ENCODE data around the gene THSD7A. TPM values are rescaled to one million over a fixed set of nuclear protein-coding genes. Genes with fewer than 3 reads are reported as not detected.

Gene THSD7A
- total RNA-seq, 2 donors from 2014 or later: 1.6 to 6.1 TPM

- no peaks in the 10 kb centered on the region for H3K4me1 ChIP-seq (ENCODE audit: control insufficient read depth in 1 of 2, low read depth in 2 of 2)
- no peaks in the 10 kb centered on the region for H3K9me3 ChIP-seq
- no peak overlapping the region for H3K27ac ChIP-seq
- ATAC-seq (ENCODE audit: insufficient number of reproducible peaks, low FRiP score, low read depth) (no peak), DNase-seq (ENCODE audit: low spot score) (no peak)
- no peaks in the 10 kb centered on the region for H3K36me3 ChIP-seq
- TF ChIP-seq, protein P1, sequence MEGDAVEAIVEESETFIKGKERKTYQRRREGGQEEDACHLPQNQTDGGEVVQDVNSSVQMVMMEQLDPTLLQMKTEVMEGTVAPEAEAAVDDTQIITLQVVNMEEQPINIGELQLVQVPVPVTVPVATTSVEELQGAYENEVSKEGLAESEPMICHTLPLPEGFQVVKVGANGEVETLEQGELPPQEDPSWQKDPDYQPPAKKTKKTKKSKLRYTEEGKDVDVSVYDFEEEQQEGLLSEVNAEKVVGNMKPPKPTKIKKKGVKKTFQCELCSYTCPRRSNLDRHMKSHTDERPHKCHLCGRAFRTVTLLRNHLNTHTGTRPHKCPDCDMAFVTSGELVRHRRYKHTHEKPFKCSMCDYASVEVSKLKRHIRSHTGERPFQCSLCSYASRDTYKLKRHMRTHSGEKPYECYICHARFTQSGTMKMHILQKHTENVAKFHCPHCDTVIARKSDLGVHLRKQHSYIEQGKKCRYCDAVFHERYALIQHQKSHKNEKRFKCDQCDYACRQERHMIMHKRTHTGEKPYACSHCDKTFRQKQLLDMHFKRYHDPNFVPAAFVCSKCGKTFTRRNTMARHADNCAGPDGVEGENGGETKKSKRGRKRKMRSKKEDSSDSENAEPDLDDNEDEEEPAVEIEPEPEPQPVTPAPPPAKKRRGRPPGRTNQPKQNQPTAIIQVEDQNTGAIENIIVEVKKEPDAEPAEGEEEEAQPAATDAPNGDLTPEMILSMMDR (IDR thresholded peaks at IDR 0.05): no peak
- H3K27me3 ChIP-seq (replicated peaks; ENCODE audit: insufficient read depth): no peaks in the 10 kb centered on the region
- H3K4me3 ChIP-seq: no peak overlapping the region
Measured at GRCh38 chr7:11485636-11486035, 346.4 kb downstream of the THSD7A start.

- Histone ChIP-seq H3K9me3 (no peaks in the 10 kb centered on the region), H3K27ac (no peak overlapping the region), H3K4me1 (ENCODE audit: control insufficient read depth in 1 of 2, low read depth in 2 of 2) (no peaks in the 10 kb centered on the region), H3K36me3 (no peaks in the 10 kb centered on the region), H3K27me3 (replicated peaks; ENCODE audit: insufficient read depth) (no peaks in the 10 kb centered on the region), H3K4me3 (no peak overlapping the region)
- DNase-seq (ENCODE audit: low spot score): no peak
- TF ChIP-seq, protein P1 (IDR thresholded peaks at IDR 0.05): no peak
- no peak for ATAC-seq (ENCODE audit: insufficient number of reproducible peaks, low FRiP score, low read depth)
Measured at GRCh38 chr7:11480143-11480542, 351.9 kb downstream of the THSD7A start.

DNA sequence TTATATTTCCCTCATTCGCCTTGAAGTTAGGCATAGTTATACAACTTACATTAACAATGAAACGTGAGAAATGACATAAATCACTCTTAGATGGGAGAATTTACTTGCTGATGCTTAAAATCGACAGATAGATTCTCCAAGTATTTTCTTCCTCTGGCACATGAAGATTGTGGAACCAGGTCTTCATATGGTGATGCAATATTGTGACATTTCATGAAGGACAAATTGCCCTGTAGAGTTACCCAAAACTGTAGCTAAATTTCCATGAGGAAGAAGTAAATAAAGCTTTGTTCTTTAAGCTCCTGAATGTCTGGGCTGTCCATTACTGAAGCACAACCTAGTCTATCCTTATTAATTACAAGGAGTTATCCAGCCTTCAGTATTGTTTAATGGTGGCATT lies 353.1 kb downstream of the THSD7A start:
- Histone ChIP-seq H3K9me3 (no peaks in the 10 kb centered on the region), H3K4me1 (ENCODE audit: control insufficient read depth in 1 of 2, low read depth in 2 of 2) (no peaks in the 10 kb centered on the region), H3K4me3 (no peak overlapping the region), H3K36me3 (no peaks in the 10 kb centered on the region), H3K27me3 (replicated peaks; ENCODE audit: insufficient read depth) (no peaks in the 10 kb centered on the region), H3K27ac (no peak overlapping the region)
- DNase-seq (ENCODE audit: low spot score) (no peak), ATAC-seq (ENCODE audit: insufficient number of reproducible peaks, low FRiP score, low read depth) (no peak)
- TF ChIP-seq, protein P1 (IDR thresholded peaks at IDR 0.05): no peak

GRCh38 chr7:11478426-11478825 lies 353.6 kb downstream of the THSD7A start:
- Histone ChIP-seq H3K4me1 (ENCODE audit: control insufficient read depth in 1 of 2, low read depth in 2 of 2) (no peaks in the 10 kb centered on the region), H3K4me3 (no peak overlapping the region), H3K36me3 (no peaks in the 10 kb centered on the region), H3K9me3 (no peaks in the 10 kb centered on the region), H3K27ac (no peak overlapping the region), H3K27me3 (replicated peaks; ENCODE audit: insufficient read depth) (no peaks in the 10 kb centered on the region)
- TF ChIP-seq, protein P1 (IDR thresholded peaks at IDR 0.05): no peak
- DNase-seq (ENCODE audit: low spot score) (no peak), ATAC-seq (ENCODE audit: insufficient number of reproducible peaks, low FRiP score, low read depth) (no peak)

DNA sequence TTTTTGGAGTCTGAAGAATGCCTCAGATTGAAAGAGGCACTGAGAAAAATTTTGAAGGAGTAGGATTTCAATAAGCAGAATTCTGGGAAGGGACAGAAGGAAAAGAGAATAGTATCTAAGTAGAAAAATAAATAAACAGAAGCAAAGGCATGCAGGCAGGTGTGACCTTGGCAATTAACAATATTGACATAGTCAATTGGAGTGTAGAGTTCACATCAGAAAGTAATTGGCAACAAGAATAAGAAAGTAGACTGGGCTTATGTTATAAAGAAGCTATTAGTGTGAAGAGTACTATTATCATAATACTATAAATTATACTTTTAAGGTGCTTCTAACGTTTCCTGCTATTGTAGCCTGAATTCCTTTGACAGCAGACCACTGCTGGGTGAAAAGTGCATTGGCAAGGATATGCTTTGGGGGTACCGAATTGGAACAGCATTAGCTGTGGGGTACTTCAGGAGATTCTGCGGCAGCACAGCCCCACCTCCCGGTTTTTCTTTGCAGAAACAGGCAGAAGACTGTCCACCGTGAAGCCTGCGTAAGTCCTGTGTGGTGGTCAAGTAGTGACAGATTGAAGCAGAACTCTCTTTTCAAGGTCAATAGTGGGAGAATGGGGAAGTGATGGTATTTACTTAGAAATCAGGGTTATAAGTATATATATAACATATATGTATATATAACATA lies 357.0 kb downstream of the THSD7A start:
- no peaks in the 10 kb centered on the region for H3K9me3 ChIP-seq
- no peak for DNase-seq (ENCODE audit: low spot score)
- no peaks in the 10 kb centered on the region for H3K36me3 ChIP-seq
- H3K27ac ChIP-seq: no peak overlapping the region
- H3K27me3 ChIP-seq (replicated peaks; ENCODE audit: insufficient read depth): no peaks in the 10 kb centered on the region
- no peaks in the 10 kb centered on the region for H3K4me1 ChIP-seq (ENCODE audit: control insufficient read depth in 1 of 2, low read depth in 2 of 2)
- TF ChIP-seq, protein P1 (IDR thresholded peaks at IDR 0.05): no peak
- ATAC-seq (ENCODE audit: insufficient number of reproducible peaks, low FRiP score, low read depth): no peak
- H3K4me3 ChIP-seq: no peak overlapping the region

All from thoracic aorta (tissue), 2 donors.